Neural cell (in vitro differentiated cells): Measurements from ENCODE around the gene SPRR2G. TPM values are rescaled to one million over a fixed set of nuclear protein-coding genes. Genes with fewer than 3 reads are reported as not detected.

Experiments used
- H2AFZ ChIP-seq: fragments of 200-600, 300-800 bp; sonication (generic), shearing (Covaris generic); 2 replicates; pipeline ENCODE4 v1.6.0; 2014; ENCODE audit warnings: low read depth, mild to moderate bottlenecking, antibody characterized with exemption, low read length, moderate library complexity
- H3F3A ChIP-seq: fragments of 200-600 bp; shearing (Covaris generic); 2 replicates; pipeline ENCODE4 v1.6.1; 2016; ENCODE audit warnings: mild to moderate bottlenecking, moderate library complexity, mixed read lengths, antibody characterized with exemption, low read length; ENCODE audit not compliant: insufficient read depth, poor library complexity, severe bottlenecking
- H3K27ac ChIP-seq: fragments of 200-600, 300-800 bp; sonication (generic), shearing (Covaris generic); 2 replicates; pipeline ENCODE4 v1.5.1; 2014; ENCODE audit warnings: mild to moderate bottlenecking, low read length, moderate library complexity
- H3K27me3 ChIP-seq: fragments of 300-800, 200-600 bp; sonication (generic), shearing (Covaris generic); 2 replicates; pipeline ENCODE4 v1.6.0; 2014; ENCODE audit warnings: mild to moderate bottlenecking, low read depth, low read length, moderate library complexity; ENCODE audit not compliant: insufficient read depth
- H3K36me3 ChIP-seq: fragments of 300-800, 200-600 bp; sonication (generic), shearing (Covaris generic); 2 replicates; pipeline ENCODE4 v1.5.1; 2014; ENCODE audit warnings: mild to moderate bottlenecking, antibody characterized with exemption, low read length, moderate library complexity; ENCODE audit not compliant: insufficient read depth
- H3K4me2 ChIP-seq: fragments of 300-800, 200-600 bp; sonication (generic), shearing (Covaris generic); 2 replicates; pipeline ENCODE4 v1.6.0; 2014; ENCODE audit warnings: mild to moderate bottlenecking, low read length
- H3K4me3 ChIP-seq: fragments of 300-800, 200-600 bp; sonication (generic), shearing (Covaris generic); 2 replicates; pipeline ENCODE4 v1.5.1; 2014; ENCODE audit warnings: mild to moderate bottlenecking, low read length, moderate library complexity
- H3K79me2 ChIP-seq: fragments of 200-600 bp; shearing (Covaris generic); replicated peaks from 2 replicates; pipeline ENCODE4 v1.6.0; 2014; ENCODE audit warnings: mild to moderate bottlenecking, low read length, moderate library complexity; ENCODE audit not compliant: insufficient read depth
- H3K9ac ChIP-seq: fragments of 300-800, 200-600 bp; sonication (generic), shearing (Covaris generic); 2 replicates; pipeline ENCODE4 v1.6.1; 2016; ENCODE audit warnings: mild to moderate bottlenecking, low read length, mixed read lengths
- H3K9me2 ChIP-seq: fragments of 200-600 bp; shearing (Covaris generic); 2 replicates; pipeline ENCODE4 v1.6.1; 2016; ENCODE audit warnings: mild to moderate bottlenecking, low read length, mixed read lengths; ENCODE audit not compliant: insufficient read depth
- H3K9me3 ChIP-seq: fragments of 200-600, 300-800 bp; sonication (generic), shearing (Covaris generic); 2 replicates; pipeline ENCODE4 v1.6.1; 2016; ENCODE audit warnings: mild to moderate bottlenecking, mixed run types, low read length, moderate library complexity, mixed read lengths
- H4K20me1 ChIP-seq: fragments of 200-600 bp; shearing (Covaris generic); 2 replicates; pipeline ENCODE4 v1.6.1; 2016; ENCODE audit warnings: mild to moderate bottlenecking, mixed run types; ENCODE audit not compliant: insufficient read depth
- EP300 ChIP-seq: fragments of 450-650 bp; conservative IDR thresholded peaks from 2 replicates; pipeline ENCODE4 v1.6.1; 2014; ENCODE audit warnings: antibody characterized with exemption, mild to moderate bottlenecking, moderate library complexity; ENCODE audit not compliant: poor library complexity, severe bottlenecking
- EZH2 ChIP-seq: fragments of 200-600, 300-800 bp; shearing (Covaris generic), sonication (generic); IDR thresholded peaks from 2 replicates; pipeline ENCODE4 v1.6.1; 2014; ENCODE audit warnings: antibody characterized with exemption, low read length, borderline replicate concordance, mild to moderate bottlenecking; ENCODE audit not compliant: insufficient read depth, poor library complexity, severe bottlenecking
- MXI1 ChIP-seq: fragments of 450-650 bp; conservative IDR thresholded peaks from 2 replicates; pipeline ENCODE4 v1.6.1; 2014; ENCODE audit warnings: antibody characterized with exemption, mild to moderate bottlenecking; ENCODE audit not compliant: poor library complexity, severe bottlenecking
- POLR2AphosphoS5 ChIP-seq: IDR thresholded peaks from 2 replicates; pipeline ENCODE4 v1.6.1; 2012
- RAD21 ChIP-seq: fragments of 450-650 bp; conservative IDR thresholded peaks from 2 replicates; pipeline ENCODE4 v1.6.1; 2014; ENCODE audit warnings: antibody characterized with exemption, mild to moderate bottlenecking, moderate library complexity
- SMC3 ChIP-seq: fragments of 450-650 bp; conservative IDR thresholded peaks from 2 replicates; pipeline ENCODE4 v1.6.1; 2014; ENCODE audit warnings: antibody characterized with exemption, mild to moderate bottlenecking, moderate library complexity; ENCODE audit not compliant: poor library complexity
- TAF1 ChIP-seq: IDR thresholded peaks from 2 replicates; pipeline ENCODE4 v1.6.1; 2012; ENCODE audit warnings: low read depth
- polyA plus RNA-seq: library from polyadenylated mRNA; depleted of rRNA; stranded (reverse); fragments of >200 nt; gene quantifications from 2 replicates; pipeline ENCODE4 v1.2.3, GENCODE V29; 2014
- TF ChIP-seq, protein P1 (sequence below): fragments of 450-650 bp; IDR thresholded peaks from 2 replicates; pipeline ENCODE4 v1.5.1; 2014; ENCODE audit warnings: antibody characterized with exemption, mild to moderate bottlenecking, moderate library complexity; ENCODE audit not compliant: poor library complexity, severe bottlenecking
- TF ChIP-seq, protein P2 (sequence below): IDR thresholded peaks from 2 replicates; pipeline ENCODE4 v1.6.1; 2012; ENCODE audit warnings: borderline replicate concordance

The SPRR2G gene
- polyA plus RNA-seq, 1 donor from 2014 or later, result not detected

DNA sequence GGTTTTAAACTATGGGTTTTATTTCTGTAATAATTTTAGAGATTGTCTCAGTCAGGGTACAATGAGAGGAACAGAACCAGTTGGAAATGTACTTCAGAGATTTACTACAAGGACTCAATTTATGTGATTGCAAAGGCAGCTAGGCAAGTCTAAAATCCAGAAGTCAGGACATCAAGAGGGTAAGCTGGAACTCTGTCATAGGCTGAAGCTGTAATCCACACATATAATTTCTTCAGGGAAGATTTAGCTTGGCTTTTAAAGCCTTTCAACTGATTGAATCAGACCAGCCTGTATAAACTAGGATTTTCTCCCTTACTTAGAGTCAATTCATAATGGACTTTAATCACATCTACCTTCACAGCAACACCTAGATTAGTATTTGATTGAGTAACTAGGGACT, 28.2 kb upstream of the SPRR2G start:
- Histone ChIP-seq H3K9me3 (no peaks in the 10 kb centered on the region), H3K27ac (no peak overlapping the region)

DNA sequence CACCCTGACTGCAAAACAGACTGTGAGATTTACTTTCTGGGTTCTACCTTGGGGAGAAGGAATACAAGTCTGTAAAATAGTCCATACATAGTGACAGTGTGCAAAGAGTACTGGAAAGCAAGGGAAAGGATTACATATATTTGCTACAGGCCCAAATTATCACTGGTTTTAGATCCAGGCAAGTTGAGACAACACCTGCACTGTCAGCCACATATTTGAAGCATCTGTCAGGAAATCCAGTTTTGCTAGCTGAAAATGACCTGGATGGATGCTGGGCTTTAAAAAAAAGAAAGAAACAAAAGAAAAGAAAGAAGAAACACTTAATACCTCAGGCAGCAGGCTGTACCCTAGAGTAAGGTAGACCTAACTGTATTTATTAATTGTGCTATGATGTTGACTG, 23.9 kb upstream of the SPRR2G start:
- H3K9ac ChIP-seq, result no peak overlapping the region
- no peaks in the 10 kb centered on the region for H3K9me2 ChIP-seq
- H3K4me3 ChIP-seq, result no peak overlapping the region
- no peak overlapping the region for H3K4me2 ChIP-seq
- no peak overlapping the region for H2AFZ ChIP-seq
- no peak overlapping the region for H3K27ac ChIP-seq
- no peaks in the 10 kb centered on the region for H4K20me1 ChIP-seq
- H3F3A ChIP-seq, result no peaks in the 10 kb centered on the region
- no peaks in the 10 kb centered on the region for H3K27me3 ChIP-seq
- no peaks in the 10 kb centered on the region for H3K79me2 ChIP-seq
- TF ChIP-seq, protein P1, sequence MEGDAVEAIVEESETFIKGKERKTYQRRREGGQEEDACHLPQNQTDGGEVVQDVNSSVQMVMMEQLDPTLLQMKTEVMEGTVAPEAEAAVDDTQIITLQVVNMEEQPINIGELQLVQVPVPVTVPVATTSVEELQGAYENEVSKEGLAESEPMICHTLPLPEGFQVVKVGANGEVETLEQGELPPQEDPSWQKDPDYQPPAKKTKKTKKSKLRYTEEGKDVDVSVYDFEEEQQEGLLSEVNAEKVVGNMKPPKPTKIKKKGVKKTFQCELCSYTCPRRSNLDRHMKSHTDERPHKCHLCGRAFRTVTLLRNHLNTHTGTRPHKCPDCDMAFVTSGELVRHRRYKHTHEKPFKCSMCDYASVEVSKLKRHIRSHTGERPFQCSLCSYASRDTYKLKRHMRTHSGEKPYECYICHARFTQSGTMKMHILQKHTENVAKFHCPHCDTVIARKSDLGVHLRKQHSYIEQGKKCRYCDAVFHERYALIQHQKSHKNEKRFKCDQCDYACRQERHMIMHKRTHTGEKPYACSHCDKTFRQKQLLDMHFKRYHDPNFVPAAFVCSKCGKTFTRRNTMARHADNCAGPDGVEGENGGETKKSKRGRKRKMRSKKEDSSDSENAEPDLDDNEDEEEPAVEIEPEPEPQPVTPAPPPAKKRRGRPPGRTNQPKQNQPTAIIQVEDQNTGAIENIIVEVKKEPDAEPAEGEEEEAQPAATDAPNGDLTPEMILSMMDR, result no peak
- TF ChIP-seq SMC3 (no peak), EP300 (no peak), RAD21 (no peak), EZH2 (no peak), TAF1 (no peak), POLR2AphosphoS5 (no peak)
- TF ChIP-seq, protein P2, sequence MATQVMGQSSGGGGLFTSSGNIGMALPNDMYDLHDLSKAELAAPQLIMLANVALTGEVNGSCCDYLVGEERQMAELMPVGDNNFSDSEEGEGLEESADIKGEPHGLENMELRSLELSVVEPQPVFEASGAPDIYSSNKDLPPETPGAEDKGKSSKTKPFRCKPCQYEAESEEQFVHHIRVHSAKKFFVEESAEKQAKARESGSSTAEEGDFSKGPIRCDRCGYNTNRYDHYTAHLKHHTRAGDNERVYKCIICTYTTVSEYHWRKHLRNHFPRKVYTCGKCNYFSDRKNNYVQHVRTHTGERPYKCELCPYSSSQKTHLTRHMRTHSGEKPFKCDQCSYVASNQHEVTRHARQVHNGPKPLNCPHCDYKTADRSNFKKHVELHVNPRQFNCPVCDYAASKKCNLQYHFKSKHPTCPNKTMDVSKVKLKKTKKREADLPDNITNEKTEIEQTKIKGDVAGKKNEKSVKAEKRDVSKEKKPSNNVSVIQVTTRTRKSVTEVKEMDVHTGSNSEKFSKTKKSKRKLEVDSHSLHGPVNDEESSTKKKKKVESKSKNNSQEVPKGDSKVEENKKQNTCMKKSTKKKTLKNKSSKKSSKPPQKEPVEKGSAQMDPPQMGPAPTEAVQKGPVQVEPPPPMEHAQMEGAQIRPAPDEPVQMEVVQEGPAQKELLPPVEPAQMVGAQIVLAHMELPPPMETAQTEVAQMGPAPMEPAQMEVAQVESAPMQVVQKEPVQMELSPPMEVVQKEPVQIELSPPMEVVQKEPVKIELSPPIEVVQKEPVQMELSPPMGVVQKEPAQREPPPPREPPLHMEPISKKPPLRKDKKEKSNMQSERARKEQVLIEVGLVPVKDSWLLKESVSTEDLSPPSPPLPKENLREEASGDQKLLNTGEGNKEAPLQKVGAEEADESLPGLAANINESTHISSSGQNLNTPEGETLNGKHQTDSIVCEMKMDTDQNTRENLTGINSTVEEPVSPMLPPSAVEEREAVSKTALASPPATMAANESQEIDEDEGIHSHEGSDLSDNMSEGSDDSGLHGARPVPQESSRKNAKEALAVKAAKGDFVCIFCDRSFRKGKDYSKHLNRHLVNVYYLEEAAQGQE, result no peak
- no peaks in the 10 kb centered on the region for H3K36me3 ChIP-seq
- no peaks in the 10 kb centered on the region for H3K9me3 ChIP-seq

More for the DNA sequence above, 28.2 kb upstream of the SPRR2G start:
- H3K79me2 ChIP-seq, result no peaks in the 10 kb centered on the region
- no peaks in the 10 kb centered on the region for H4K20me1 ChIP-seq
- no peak overlapping the region for H3K4me3 ChIP-seq
- no peaks in the 10 kb centered on the region for H3K36me3 ChIP-seq
- no peak for TF ChIP-seq SMC3
- no peak for TF ChIP-seq EP300
- TF ChIP-seq MXI1, result no peak
- no peak for TF ChIP-seq POLR2AphosphoS5
- TF ChIP-seq, protein P2, result no peak
- TF ChIP-seq EZH2, result no peak
- TF ChIP-seq RAD21, result no peak
- no peak for TF ChIP-seq TAF1
- TF ChIP-seq, protein P1, result no peak
- no peak overlapping the region for H3K9ac ChIP-seq
- H3K9me2 ChIP-seq, result no peaks in the 10 kb centered on the region
- no peak overlapping the region for H2AFZ ChIP-seq
- H3F3A ChIP-seq, result no peaks in the 10 kb centered on the region
- H3K4me2 ChIP-seq, result no peak overlapping the region
- H3K27me3 ChIP-seq, result no peaks in the 10 kb centered on the region
